Measurements from ENCODE around the gene DNAJA2.

Gene DNAJA2

GRCh38 chr16:46962629-46963028 lies 10.8 kb downstream of the DNAJA2 start:
- no peak for DNase-seq (ENCODE audit: insufficient read length, low spot score)

GRCh38 chr16:46961373-46962353 lies 11.8 kb downstream of the DNAJA2 start:
- FAIRE-seq: no peak
- TF ChIP-seq CTCF (IDR thresholded peaks at IDR 0.05; ENCODE audit: insufficient read depth, missing control alignments): no peak

More at GRCh38 chr16:46962629-46963028, 10.8 kb downstream of the DNAJA2 start:
- no peak for TF ChIP-seq CTCF (IDR thresholded peaks at IDR 0.05; ENCODE audit: insufficient read depth, missing control alignments)
- FAIRE-seq: no peak

GRCh38 chr16:46954562-46954961 lies 18.9 kb downstream of the DNAJA2 start:
- DNase-seq (ENCODE audit: insufficient read length, low spot score) (no peak), FAIRE-seq (no peak)
- TF ChIP-seq CTCF (IDR thresholded peaks at IDR 0.05; ENCODE audit: insufficient read depth, missing control alignments): no peak

More at GRCh38 chr16:46961373-46962353, 11.8 kb downstream of the DNAJA2 start:
- DNase-seq (ENCODE audit: insufficient read length, low spot score): no peak

- no peak for TF ChIP-seq CTCF (IDR thresholded peaks at IDR 0.05; ENCODE audit: insufficient read depth, missing control alignments)
- DNase-seq (ENCODE audit: insufficient read length, low spot score) (no peak), FAIRE-seq (no peak)
Measured at GRCh38 chr16:46950009-46950408, 23.5 kb downstream of the DNAJA2 start.

GRCh38 chr16:46949241-46949892 lies 24.1 kb downstream of the DNAJA2 start:
- TF ChIP-seq CTCF (IDR thresholded peaks at IDR 0.05; ENCODE audit: insufficient read depth, missing control alignments): no peak
- FAIRE-seq (no peak), DNase-seq (ENCODE audit: insufficient read length, low spot score) (no peak)

- DNase-seq (ENCODE audit: insufficient read length, low spot score): no peak
- no peak for TF ChIP-seq CTCF (IDR thresholded peaks at IDR 0.05; ENCODE audit: insufficient read depth, missing control alignments)
- FAIRE-seq: no peak
Measured at GRCh38 chr16:46948548-46949166, 24.8 kb downstream of the DNAJA2 start.
